Measurements from ENCODE around the gene WDR31. TPM values are rescaled to one million over a fixed set of nuclear protein-coding genes. Genes with fewer than 3 reads are reported as not detected.

WDR31 gene
- polyA plus RNA-seq, 1 experiment = 0.97 TPM

DNA sequence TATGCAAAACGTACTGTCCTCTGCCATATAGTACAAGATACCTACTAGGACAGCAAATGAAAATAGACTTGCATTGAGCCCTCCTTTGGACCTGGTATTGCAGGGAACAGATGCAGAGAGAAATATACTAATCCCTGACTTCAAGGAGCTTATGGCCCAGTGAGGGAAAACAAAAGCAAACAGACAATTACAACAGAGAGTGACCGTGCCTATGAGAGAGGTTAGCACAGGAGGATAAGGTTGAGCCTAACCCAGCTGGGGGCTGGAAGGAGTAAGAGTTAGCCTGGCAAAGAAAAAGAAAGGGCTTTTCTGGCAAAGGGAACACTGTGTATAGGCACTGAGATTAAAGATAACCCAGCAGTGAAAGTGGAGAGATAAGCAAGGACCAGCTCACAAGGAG is 70.2 kb downstream of the WDR31 start:
- CTCF ChIA-PET = no interaction called here
- H3K9me3 ChIP-seq (ENCODE audit: control insufficient read depth, insufficient read depth, low read length) = no peaks in the 10 kb centered on the region
- no peak overlapping the region for H3K27ac ChIP-seq (ENCODE audit: low read depth, low read length)
- POLR2A ChIA-PET = interaction anchor here (0.5 kb wide), 1 partner anchor 46 kb away, joined by 6 read pairs; no protein-coding TSS in a partner anchor
- TF ChIP-seq, protein P1, sequence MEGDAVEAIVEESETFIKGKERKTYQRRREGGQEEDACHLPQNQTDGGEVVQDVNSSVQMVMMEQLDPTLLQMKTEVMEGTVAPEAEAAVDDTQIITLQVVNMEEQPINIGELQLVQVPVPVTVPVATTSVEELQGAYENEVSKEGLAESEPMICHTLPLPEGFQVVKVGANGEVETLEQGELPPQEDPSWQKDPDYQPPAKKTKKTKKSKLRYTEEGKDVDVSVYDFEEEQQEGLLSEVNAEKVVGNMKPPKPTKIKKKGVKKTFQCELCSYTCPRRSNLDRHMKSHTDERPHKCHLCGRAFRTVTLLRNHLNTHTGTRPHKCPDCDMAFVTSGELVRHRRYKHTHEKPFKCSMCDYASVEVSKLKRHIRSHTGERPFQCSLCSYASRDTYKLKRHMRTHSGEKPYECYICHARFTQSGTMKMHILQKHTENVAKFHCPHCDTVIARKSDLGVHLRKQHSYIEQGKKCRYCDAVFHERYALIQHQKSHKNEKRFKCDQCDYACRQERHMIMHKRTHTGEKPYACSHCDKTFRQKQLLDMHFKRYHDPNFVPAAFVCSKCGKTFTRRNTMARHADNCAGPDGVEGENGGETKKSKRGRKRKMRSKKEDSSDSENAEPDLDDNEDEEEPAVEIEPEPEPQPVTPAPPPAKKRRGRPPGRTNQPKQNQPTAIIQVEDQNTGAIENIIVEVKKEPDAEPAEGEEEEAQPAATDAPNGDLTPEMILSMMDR (IDR thresholded peaks at IDR 0.05; ENCODE audit: low read depth, low read length) = no peak
- H3K4me3 ChIP-seq (ENCODE audit: low read depth, low read length) = no peak overlapping the region
- DNase-seq (ENCODE audit: low read depth, low spot score) = no peak
- H3K27me3 ChIP-seq (ENCODE audit: control insufficient read depth, insufficient read depth, low read length) = no peaks in the 10 kb centered on the region

DNA sequence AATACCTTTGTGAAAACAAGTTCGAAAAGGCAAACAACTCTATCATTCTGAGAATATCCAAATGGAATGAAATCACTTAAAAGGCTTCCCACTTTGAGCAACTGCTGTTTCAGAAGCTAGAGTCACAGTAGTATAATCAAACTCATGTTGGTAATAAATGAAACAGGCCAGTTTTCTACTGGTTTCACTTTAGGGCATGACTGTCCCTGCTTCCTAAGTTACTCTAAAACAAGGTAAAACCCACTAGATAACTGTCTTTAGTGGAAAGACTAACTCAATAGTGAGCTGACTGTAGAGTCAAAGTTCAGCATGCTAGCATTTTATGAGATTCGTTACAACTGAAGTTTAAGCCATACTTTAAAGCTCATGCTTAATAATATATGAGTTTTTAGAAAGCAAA is 70.7 kb downstream of the WDR31 start:
- DNase-seq (ENCODE audit: low read depth, low spot score) = no peak
- POLR2A ChIA-PET = no interaction called here

DNA sequence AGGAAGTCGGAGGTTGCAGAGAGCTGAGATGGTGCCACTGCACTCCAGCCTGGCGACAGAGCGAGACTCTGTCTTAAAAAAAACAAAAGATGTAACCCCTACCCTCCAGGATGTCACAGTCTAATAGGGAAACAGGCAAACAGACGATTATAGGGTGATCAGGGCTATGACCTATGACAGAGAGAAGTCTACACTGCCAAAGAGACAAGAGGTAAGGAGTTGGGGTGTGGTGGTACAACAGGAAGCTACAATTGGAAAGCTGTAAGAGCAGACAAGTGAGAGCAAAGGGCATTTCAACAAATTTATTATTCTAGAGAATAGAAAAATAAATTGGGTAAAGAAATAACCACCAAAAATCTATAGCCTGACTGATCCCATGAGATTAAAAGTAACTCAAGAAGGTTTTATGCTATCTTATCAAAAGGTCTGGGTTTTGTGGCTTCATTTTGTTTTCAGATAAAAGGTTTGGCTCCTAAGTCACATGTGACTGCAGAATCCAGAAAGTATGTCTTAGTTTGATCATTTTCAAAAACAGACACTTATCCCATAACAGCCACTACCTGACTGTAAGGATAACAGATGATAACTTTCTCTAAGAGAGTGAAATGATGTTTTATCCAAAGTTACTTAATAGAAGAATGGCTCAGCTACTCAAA is 72.0 kb downstream of the WDR31 start:
- Histone ChIP-seq H3K9me3 (ENCODE audit: control insufficient read depth, insufficient read depth, low read length) (no peaks in the 10 kb centered on the region), H3K27me3 (ENCODE audit: control insufficient read depth, insufficient read depth, low read length) (no peaks in the 10 kb centered on the region), H3K4me3 (ENCODE audit: low read depth, low read length) (no peak overlapping the region), H3K27ac (ENCODE audit: low read depth, low read length) (no peak overlapping the region)
- no peak for DNase-seq (ENCODE audit: low read depth, low spot score)
- TF ChIP-seq, protein P1 (IDR thresholded peaks at IDR 0.05; ENCODE audit: low read depth, low read length) = no peak
- ChIA-PET CTCF (no interaction called here), POLR2A (interaction anchor here (0.6 kb wide), 1 partner anchor 47 kb away, joined by 3 read pairs; the partner anchor contains the start of genes FKBP15 and SLC31A1)

More for the DNA sequence above, 70.7 kb downstream of the WDR31 start:
- CTCF ChIA-PET = no interaction called here
- H3K4me3 ChIP-seq (ENCODE audit: low read depth, low read length) = no peak overlapping the region
- no peaks in the 10 kb centered on the region for H3K27me3 ChIP-seq (ENCODE audit: control insufficient read depth, insufficient read depth, low read length)
- TF ChIP-seq, protein P1 (IDR thresholded peaks at IDR 0.05; ENCODE audit: low read depth, low read length) = no peak
- H3K9me3 ChIP-seq (ENCODE audit: control insufficient read depth, insufficient read depth, low read length) = no peaks in the 10 kb centered on the region
- no peak overlapping the region for H3K27ac ChIP-seq (ENCODE audit: low read depth, low read length)

DNA sequence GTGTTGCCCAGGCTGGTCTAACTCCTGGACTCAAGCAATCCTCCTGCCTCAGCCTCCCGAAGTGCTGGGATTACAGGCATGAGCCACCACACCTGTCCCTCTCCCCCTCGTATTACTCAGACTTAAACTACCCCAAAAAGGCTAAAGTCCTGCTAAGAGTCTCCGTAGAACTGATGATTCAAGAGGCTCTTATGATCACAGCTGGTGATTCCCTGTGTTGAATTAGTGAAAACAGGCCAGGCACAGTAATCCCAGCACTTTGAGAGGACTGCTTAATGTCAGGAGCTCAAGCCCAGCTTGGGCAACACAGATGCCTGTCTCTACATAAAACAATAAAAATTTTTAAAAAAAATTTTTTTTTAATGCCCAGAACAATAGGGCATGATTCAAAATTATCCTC is 73.9 kb downstream of the WDR31 start:
- ChIA-PET CTCF (no interaction called here), POLR2A (no interaction called here)

More for the DNA sequence above, 73.9 kb downstream of the WDR31 start:
- Histone ChIP-seq H3K9me3 (ENCODE audit: control insufficient read depth, insufficient read depth, low read length) (no peaks in the 10 kb centered on the region), H3K27ac (ENCODE audit: low read depth, low read length) (no peak overlapping the region), H3K27me3 (ENCODE audit: control insufficient read depth, insufficient read depth, low read length) (no peaks in the 10 kb centered on the region), H3K4me3 (ENCODE audit: low read depth, low read length) (no peak overlapping the region)
- DNase-seq (ENCODE audit: low read depth, low spot score) = no peak
- TF ChIP-seq, protein P1 (IDR thresholded peaks at IDR 0.05; ENCODE audit: low read depth, low read length) = no peak

Other genes with a start within 250 kb of the WDR31 start
- 6.6 and 6.7 TPM in 2 replicates for gene SLC31A2, start 189.3 kb downstream of the WDR31 start, polyA plus RNA-seq (2011; rRNA removed)
- 27.8 and 28.5 TPM in 2 replicates for gene FKBP15, start 119.0 kb downstream of the WDR31 start, polyA plus RNA-seq (2011; rRNA removed)
- 34.6 and 38.4 TPM in 2 replicates for gene SLC31A1, start 118.7 kb downstream of the WDR31 start, polyA plus RNA-seq (2011; rRNA removed)
- gene CDC26, start 64.7 kb downstream of the WDR31 start, polyA plus RNA-seq (2011; rRNA removed) = 38.0 and 52.6 TPM in 2 replicates
- 20.1 and 20.9 TPM in 2 replicates for gene PRPF4, start 64.6 kb downstream of the WDR31 start, polyA plus RNA-seq (2011; rRNA removed)
- gene RNF183, start 36.9 kb downstream of the WDR31 start, polyA plus RNA-seq (2011; rRNA removed) = not detected in 2 replicates
- not detected in 2 replicates for gene BSPRY, start 9.3 kb upstream of the WDR31 start, polyA plus RNA-seq (2011; rRNA removed)
- 7.2 and 7.4 TPM in 2 replicates for gene HDHD3, start 36.7 kb upstream of the WDR31 start, polyA plus RNA-seq (2011; rRNA removed)
- 11.8 and 15.9 TPM in 2 replicates for gene ALAD, start 61.0 kb upstream of the WDR31 start, polyA plus RNA-seq (2011; rRNA removed)
- 36.4 and 45.3 TPM in 2 replicates for gene POLE3, start 70.4 kb upstream of the WDR31 start, polyA plus RNA-seq (2011; rRNA removed)
- 0.50 and 0.56 TPM in 2 replicates for gene C9orf43, start 70.5 kb upstream of the WDR31 start, polyA plus RNA-seq (2011; rRNA removed)
- gene RGS3, start 123.5 kb upstream of the WDR31 start, polyA plus RNA-seq (2011; rRNA removed) = 41.0 and 50.1 TPM in 2 replicates

Measured in AG04450 (cell line).